Naive B cell (primary cell): ENCODE measurements around the gene CCDC136. TPM values are rescaled to one million over a fixed set of nuclear protein-coding genes. Genes with fewer than 3 reads are reported as not detected.

ENCODE experiments used
- ATAC-seq, 2 donors: fragments of 150-1000 bp; cut with Tn5 transposase; 2 replicates each; pipeline ENCODE4 v1.10.0; 2021; ENCODE audit warnings: low read depth in 2 of 2, mild to moderate bottlenecking in 2 of 2, moderate library complexity in 2 of 2
- DNase-seq: peaks from one replicate; pipeline ENCODE4 v3.0.0; 2022
- H3K27ac Mint-ChIP-seq, 6 donors: one replicate each; pipeline ENCODE4 v1.8.0; 2020 to 2022; ENCODE audit warnings: mild to moderate bottlenecking in 6 of 6, mixed read lengths in 6 of 6, moderate library complexity in 5 of 6, inconsistent platforms in 2 of 6
- H3K27me3 Mint-ChIP-seq, 3 donors: one replicate each; pipeline ENCODE4 v1.8.0; 2021 to 2022; ENCODE audit warnings: mixed read lengths in 3 of 3, mild to moderate bottlenecking in 1 of 3
- H3K36me3 Mint-ChIP-seq, 2 donors: one replicate each; pipeline ENCODE4 v1.8.0; 2020 to 2022; ENCODE audit warnings: mixed read lengths in 2 of 2, inconsistent platforms in 1 of 2, mild to moderate bottlenecking in 1 of 2
- H3K4me1 Mint-ChIP-seq, 3 donors: one replicate each; pipeline ENCODE4 v1.8.0; 2020 to 2022; ENCODE audit warnings: mixed read lengths in 3 of 3, inconsistent platforms in 1 of 3, mild to moderate bottlenecking in 1 of 3, moderate library complexity in 1 of 3
- H3K4me3 Mint-ChIP-seq, 8 donors: one replicate each; pipeline ENCODE4 v1.8.0; 2020 to 2022; ENCODE audit warnings: mild to moderate bottlenecking in 8 of 8, mixed read lengths in 8 of 8, moderate library complexity in 8 of 8, inconsistent platforms in 2 of 8
- H3K9me3 Mint-ChIP-seq, 7 donors: one replicate each; pipeline ENCODE4 v1.8.0; 2020 to 2022; ENCODE audit warnings: mixed read lengths in 7 of 7, mild to moderate bottlenecking in 5 of 7, inconsistent platforms in 2 of 7, moderate library complexity in 1 of 7
- polyA plus RNA-seq, 6 donors: library from polyadenylated mRNA; unstranded; fragments of 300-500 nt; fragmentation: Illumina TruSeq; gene quantifications; one replicate each; pipeline ENCODE4 v1.2.3, GENCODE V29; 2021; ENCODE audit warnings: low read depth in 6 of 6

The CCDC136 gene
- polyA plus RNA-seq, 6 donors from 2014 or later = 0.08 to 0.38 (median 0.34) TPM; not detected in 3

DNA sequence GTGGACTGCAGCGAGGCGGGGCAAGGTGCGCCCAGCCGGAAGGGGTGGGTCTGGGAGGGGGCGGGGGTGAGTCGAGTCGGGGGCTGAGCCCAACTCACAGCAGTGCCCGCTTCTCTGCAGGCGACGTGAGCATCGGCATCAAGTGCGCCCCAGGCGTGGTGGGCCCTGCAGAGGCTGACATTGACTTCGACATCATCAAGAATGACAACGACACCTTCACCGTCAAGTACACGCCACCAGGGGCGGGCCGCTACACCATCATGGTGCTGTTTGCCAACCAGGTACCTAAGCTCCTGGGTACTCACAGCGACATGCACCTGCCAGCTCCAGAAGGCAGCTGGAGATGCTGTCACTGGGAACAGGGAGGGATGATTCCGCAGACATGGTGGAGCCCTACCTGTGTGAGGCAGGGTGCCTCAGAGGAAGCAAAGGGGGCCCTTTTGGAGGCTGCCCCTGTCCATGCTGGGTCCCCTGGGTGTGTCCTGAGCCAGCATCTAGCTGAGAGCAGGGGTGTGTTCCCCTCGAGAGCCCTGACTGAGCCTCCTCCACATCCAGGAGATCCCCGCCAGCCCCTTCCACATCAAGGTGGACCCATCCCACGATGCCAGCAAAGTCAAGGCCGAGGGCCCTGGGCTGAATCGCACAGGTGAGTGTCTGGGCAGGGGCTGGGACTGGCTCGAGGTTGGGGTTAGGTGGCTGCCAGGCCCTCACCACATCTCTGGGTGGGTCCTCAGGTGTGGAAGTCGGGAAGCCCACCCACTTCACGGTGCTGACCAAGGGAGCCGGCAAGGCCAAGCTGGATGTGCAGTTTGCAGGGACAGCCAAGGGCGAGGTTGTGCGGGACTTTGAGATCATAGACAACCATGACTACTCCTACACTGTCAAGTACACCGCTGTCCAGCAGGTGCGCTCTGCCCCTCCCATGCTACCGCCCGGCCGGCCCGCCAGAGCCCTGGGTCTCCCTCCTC lies 51.2 kb downstream of the CCDC136 start:
- no peak for ATAC-seq
- H3K27ac Mint-ChIP-seq = no peak overlapping the region
- H3K4me1 Mint-ChIP-seq = peaks cover 0 to 6% (median 0%) of the 10 kb centered on the region in 3 donors

DNA sequence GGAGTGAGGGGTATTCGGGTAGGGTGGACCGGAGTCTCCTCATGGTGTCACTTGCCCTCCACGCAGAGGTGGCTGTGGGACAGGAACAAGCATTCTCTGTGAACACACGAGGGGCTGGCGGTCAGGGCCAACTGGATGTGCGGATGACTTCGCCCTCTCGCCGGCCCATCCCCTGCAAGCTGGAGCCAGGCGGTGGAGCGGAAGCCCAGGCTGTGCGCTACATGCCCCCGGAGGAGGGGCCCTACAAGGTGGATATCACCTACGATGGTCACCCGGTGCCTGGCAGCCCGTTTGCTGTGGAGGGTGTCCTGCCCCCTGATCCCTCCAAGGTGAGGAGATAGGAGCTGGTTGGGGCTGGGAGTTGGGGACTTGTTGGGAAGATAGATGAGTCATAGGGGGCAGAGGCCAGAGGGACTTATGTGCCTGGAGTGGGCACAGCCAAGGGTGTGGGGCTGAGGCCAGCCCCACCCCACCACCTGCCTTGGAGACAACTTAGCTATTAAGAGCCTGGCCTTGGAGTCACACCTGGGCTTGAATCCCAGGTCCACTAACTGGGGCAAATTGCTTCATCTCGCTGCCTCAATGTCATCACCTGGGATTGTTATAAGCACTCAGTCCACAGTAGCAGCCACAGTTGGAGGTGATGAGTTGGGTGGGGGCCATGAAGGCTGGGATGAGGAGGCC lies 52.3 kb downstream of the CCDC136 start:
- H3K27ac Mint-ChIP-seq = no peak overlapping the region
- no peaks in the 10 kb centered on the region for H3K36me3 Mint-ChIP-seq

More for the DNA sequence above, 51.2 kb downstream of the CCDC136 start:
- Mint-ChIP-seq H3K4me3 (no peak overlapping the region), H3K36me3 (no peaks in the 10 kb centered on the region), H3K27me3 (no peaks in the 10 kb centered on the region), H3K9me3 (no peaks in the 10 kb centered on the region)
- DNase-seq = no peak

DNA sequence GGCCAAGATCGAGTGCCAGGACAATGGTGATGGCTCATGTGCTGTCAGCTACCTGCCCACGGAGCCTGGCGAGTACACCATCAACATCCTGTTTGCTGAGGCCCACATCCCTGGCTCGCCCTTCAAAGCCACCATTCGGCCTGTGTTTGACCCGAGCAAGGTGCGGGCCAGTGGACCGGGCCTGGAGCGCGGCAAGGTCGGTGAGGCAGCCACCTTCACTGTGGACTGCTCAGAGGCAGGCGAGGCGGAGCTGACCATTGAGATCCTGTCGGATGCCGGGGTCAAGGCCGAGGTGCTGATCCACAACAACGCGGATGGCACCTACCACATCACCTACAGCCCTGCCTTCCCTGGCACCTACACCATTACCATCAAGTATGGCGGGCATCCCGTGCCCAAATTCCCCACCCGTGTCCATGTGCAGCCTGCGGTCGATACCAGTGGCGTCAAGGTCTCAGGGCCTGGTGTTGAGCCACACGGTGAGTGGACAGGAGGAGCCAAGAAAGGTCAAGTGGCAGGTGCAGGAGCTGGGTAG lies 53.1 kb downstream of the CCDC136 start:
- ATAC-seq = no peak
- no peak for DNase-seq
- Mint-ChIP-seq H3K27me3 (peaks cover 0 to under 1% (median 0%) of the 10 kb centered on the region in 3 donors), H3K4me3 (no peak overlapping the region), H3K27ac (no peak overlapping the region), H3K36me3 (no peaks in the 10 kb centered on the region), H3K4me1 (peaks cover 0 to 6% (median 0%) of the 10 kb centered on the region in 3 donors), H3K9me3 (no peaks in the 10 kb centered on the region)

More for the DNA sequence above, 52.3 kb downstream of the CCDC136 start:
- H3K4me1 Mint-ChIP-seq = peaks cover 0 to 6% (median 0%) of the 10 kb centered on the region in 3 donors
- H3K9me3 Mint-ChIP-seq = no peaks in the 10 kb centered on the region
- H3K27me3 Mint-ChIP-seq = no peaks in the 10 kb centered on the region
- ATAC-seq (no peak), DNase-seq (no peak)
- no peak overlapping the region for H3K4me3 Mint-ChIP-seq

DNA sequence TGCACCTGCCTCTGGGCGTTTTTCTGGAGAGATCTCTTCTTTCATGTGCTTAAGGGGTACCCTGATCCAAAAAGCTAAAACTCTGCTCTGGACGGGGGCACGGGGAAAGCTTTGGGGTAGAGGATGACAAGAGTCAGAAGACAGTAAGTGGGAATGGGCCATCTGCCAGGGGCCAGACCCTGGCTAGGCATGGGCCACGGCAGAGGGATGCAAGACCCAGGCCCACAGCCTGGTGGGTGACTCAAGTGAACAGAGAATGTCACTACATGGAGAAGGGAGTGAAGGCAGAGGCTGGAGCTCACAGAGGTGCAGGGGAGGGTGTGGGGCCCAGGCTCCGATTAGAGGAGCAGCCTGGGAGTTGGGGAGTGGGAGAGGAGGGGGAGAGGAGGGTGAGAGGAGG lies 53.7 kb downstream of the CCDC136 start:
- DNase-seq (no peak), ATAC-seq (no peak)
- Mint-ChIP-seq H3K27ac (no peak overlapping the region), H3K27me3 (peaks cover 0 to 5% (median 0%) of the 10 kb centered on the region in 3 donors), H3K4me1 (peaks cover 0 to 6% (median 0%) of the 10 kb centered on the region in 3 donors), H3K9me3 (no peaks in the 10 kb centered on the region), H3K4me3 (no peak overlapping the region), H3K36me3 (no peaks in the 10 kb centered on the region)

DNA sequence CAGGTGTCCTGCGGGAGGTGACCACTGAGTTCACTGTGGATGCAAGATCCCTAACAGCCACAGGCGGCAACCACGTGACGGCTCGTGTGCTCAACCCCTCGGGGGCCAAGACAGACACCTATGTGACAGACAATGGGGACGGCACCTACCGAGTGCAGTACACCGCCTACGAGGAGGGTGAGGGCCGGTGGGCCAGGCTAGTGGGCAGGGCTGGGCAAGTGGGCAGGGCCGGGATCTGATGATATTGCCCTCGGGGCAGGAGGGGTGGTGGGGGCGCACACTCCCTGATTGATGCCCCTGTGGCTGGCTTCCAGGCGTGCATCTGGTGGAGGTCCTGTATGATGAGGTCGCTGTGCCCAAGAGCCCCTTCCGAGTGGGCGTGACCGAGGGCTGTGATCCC lies 54.2 kb downstream of the CCDC136 start:
- H3K36me3 Mint-ChIP-seq = no peaks in the 10 kb centered on the region
- no peak for DNase-seq
- H3K4me1 Mint-ChIP-seq = peaks cover 0 to 6% (median 0%) of the 10 kb centered on the region in 3 donors
- no peaks in the 10 kb centered on the region for H3K9me3 Mint-ChIP-seq
- no peak overlapping the region for H3K27ac Mint-ChIP-seq
- peaks cover 0 to 5% (median 0%) of the 10 kb centered on the region in 3 donors for H3K27me3 Mint-ChIP-seq
- no peak for ATAC-seq
- no peak overlapping the region for H3K4me3 Mint-ChIP-seq

DNA sequence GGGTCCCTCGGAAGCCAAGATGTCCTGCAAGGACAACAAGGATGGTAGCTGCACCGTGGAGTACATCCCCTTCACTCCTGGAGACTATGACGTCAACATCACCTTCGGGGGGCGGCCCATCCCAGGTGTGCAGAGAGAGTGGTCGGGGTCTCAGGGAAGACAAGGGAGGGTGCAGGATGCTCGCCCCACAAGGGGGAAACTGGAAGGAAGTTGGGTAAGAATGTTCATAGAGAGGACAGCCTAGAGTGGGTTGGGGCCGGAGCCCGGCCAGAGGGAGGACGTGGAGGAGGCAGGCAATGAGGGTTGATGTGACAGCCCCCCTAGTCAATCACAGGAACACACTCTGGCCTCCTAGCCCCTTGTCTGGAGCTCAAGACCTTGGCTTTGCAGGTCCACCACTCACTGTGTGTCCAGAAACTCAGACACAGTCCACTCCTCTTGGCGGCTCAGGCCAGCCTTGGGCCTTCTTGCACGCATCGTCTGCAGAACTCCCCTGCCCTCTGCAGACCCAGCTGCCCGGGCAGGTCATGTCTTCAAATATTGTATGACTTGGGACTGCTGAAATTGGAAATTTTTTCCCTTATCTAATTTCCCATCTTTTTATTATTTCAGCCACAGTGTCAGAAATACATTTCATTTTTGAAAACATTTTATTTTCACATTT lies 55.1 kb downstream of the CCDC136 start:
- H3K36me3 Mint-ChIP-seq = no peaks in the 10 kb centered on the region
- H3K4me1 Mint-ChIP-seq = peaks cover 0 to 4% (median 0%) of the 10 kb centered on the region in 3 donors
- DNase-seq (no peak), ATAC-seq (no peak)
- peak overlapping the region in 1 of 6 donors; percentile 10 for H3K27ac Mint-ChIP-seq
- no peaks in the 10 kb centered on the region for H3K9me3 Mint-ChIP-seq
- H3K4me3 Mint-ChIP-seq = no peak overlapping the region
- H3K27me3 Mint-ChIP-seq = peaks cover 0 to 5% (median 0%) of the 10 kb centered on the region in 3 donors

DNA sequence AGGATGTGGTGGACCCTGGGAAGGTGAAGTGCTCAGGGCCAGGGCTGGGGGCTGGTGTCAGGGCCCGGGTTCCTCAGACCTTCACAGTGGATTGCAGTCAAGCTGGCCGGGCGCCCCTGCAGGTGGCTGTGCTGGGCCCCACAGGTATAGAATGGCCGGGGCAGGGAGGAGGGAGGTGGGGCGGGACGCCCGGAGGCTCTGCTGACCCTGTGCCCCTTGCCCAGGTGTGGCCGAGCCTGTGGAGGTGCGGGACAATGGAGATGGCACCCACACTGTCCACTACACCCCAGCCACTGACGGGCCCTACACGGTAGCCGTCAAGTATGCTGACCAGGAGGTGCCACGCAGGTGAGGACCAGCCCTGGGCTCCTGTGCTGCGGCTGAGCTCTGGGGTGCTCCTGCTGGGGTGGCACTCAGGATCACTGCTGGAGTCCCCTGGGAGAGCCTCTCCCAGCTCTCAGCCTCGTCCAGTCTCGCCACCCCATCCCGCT lies 56.0 kb downstream of the CCDC136 start:
- Mint-ChIP-seq H3K9me3 (no peaks in the 10 kb centered on the region), H3K27ac (peak overlapping the region in 1 of 6 donors; percentile 47), H3K4me3 (no peak overlapping the region), H3K27me3 (peaks cover 0 to 5% (median 0%) of the 10 kb centered on the region in 3 donors), H3K4me1 (no peaks in the 10 kb centered on the region), H3K36me3 (no peaks in the 10 kb centered on the region)
- ATAC-seq (no peak), DNase-seq (no peak)

DNA sequence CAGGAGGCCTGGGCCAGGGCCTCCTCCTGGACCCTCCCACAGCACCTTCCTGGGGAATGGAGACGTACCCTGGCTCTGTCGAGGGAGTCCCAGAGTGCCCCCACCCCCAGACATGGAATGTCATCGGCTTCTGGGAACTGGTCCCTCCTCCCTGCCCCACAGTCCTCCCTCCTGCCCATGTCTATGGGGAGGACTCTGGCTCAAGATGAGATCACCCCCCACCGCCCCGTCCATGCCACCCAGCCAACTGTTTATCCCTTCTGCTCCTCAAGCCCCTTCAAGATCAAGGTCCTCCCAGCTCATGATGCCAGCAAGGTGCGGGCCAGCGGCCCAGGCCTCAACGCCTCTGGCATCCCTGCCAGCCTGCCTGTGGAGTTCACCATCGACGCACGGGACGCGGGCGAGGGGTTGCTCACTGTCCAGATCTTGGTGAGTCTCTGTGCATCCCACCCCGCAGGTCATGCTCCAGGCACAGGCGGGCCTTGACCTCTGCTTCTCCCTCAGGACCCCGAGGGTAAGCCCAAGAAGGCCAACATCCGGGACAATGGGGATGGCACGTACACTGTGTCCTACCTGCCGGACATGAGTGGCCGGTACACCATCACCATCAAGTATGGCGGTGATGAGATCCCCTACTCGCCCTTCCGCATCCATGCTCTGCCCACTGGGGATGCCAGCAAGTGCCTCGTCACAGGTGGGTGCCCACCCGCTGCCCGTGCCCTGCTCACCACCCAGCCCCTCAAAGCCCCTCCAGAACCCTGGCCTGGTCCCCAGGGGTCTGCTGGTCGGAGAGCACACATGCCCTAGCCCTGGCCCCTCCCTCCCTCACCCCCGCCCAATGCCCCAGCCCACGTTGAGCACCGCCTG lies 56.8 kb downstream of the CCDC136 start:
- ATAC-seq (no peak), DNase-seq (no peak)
- Mint-ChIP-seq H3K27me3 (peaks cover 0 to 5% (median under 1%) of the 10 kb centered on the region in 3 donors), H3K4me1 (no peaks in the 10 kb centered on the region), H3K27ac (no peak overlapping the region), H3K9me3 (no peaks in the 10 kb centered on the region), H3K36me3 (no peaks in the 10 kb centered on the region), H3K4me3 (no peak overlapping the region)

DNA sequence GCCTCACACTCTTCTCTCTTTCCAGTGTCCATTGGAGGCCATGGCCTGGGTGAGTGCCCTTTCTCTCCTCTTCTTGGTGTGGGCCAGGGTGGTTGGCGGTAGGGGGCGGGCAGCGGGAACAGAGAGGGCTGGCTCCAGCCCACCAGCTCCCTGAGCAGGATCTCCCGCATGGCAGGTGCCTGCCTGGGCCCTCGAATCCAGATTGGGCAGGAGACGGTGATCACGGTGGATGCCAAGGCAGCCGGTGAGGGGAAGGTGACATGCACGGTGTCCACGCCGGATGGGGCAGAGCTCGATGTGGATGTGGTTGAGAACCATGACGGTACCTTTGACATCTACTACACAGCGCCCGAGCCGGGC lies 57.4 kb downstream of the CCDC136 start:
- Mint-ChIP-seq H3K27ac (no peak overlapping the region), H3K4me3 (no peak overlapping the region), H3K27me3 (peaks cover 0 to 9% (median 7%) of the 10 kb centered on the region in 3 donors), H3K9me3 (no peaks in the 10 kb centered on the region), H3K4me1 (no peaks in the 10 kb centered on the region), H3K36me3 (no peaks in the 10 kb centered on the region)
- no peak for ATAC-seq
- DNase-seq = no peak

DNA sequence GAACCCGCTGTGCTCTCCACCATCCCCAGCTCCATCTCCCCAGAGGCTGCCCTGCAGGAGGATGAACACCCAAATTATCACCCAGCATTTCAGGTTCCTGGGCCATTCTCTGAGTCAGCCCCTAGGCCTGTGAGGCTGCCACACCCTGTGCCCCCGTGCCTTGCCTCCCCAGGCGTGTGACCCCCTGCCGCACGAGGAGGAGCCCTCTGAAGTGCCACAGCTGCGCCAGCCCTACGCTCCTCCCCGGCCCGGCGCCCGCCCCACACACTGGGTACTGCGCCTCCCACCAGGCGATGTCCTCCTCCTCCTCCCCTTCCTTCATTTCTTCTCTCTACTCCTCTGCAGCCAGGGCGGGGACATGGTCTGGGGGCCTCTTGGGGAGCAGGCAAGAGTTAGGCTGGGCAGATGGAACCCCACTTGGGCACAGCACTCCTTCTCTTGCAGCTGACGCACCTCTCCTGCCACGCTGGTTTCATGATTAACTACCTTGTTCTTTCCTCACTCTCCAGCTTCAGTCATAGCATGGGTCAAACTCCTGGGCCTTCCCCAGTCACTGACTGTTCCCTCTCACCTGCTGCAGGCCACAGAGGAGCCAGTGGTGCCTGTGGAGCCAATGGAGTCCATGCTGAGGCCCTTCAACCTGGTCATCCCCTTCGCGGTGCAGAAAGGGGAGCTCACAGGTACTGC lies 58.2 kb downstream of the CCDC136 start:
- Mint-ChIP-seq H3K27ac (peak overlapping the region in 1 of 6 donors; percentile 26), H3K4me3 (no peak overlapping the region), H3K36me3 (no peaks in the 10 kb centered on the region), H3K9me3 (no peaks in the 10 kb centered on the region), H3K27me3 (peaks cover 0 to 11% (median 8%) of the 10 kb centered on the region in 3 donors), H3K4me1 (no peaks in the 10 kb centered on the region)
- ATAC-seq (no peak), DNase-seq (no peak)

DNA sequence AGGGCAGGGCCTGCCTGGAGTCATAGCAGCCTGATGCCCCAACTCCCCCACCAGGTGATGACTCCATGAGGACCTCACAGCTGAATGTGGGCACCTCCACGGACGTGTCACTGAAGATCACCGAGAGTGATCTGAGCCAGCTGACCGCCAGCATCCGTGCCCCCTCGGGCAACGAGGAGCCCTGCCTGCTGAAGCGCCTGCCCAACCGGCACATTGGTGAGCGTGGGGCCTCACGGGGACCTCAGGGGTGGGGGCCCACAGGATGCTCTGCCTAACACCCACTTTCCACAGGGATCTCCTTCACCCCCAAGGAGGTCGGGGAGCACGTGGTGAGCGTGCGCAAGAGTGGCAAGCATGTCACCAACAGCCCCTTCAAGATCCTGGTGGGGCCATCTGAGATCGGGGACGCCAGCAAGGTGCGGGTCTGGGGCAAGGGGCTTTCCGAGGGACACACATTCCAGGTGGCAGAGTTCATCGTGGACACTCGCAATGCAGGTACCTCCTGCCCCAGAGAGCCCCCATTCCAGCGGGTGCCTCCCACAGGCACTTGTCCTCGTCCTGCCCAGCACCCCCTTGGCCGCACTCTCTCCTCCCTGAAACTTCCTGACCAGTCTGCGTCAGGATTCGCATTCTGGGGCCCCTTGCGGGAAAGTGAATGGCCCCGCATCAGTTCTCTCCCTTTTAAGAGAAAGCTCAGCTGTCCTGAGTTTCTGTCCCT lies 60.9 kb downstream of the CCDC136 start:
- H3K4me3 Mint-ChIP-seq = no peak overlapping the region
- no peak for ATAC-seq
- no peak overlapping the region for H3K27ac Mint-ChIP-seq
- H3K9me3 Mint-ChIP-seq = no peaks in the 10 kb centered on the region
- no peaks in the 10 kb centered on the region for H3K4me1 Mint-ChIP-seq
- peaks cover 0 to 16% (median 8%) of the 10 kb centered on the region in 3 donors for H3K27me3 Mint-ChIP-seq
- DNase-seq = no peak
- no peaks in the 10 kb centered on the region for H3K36me3 Mint-ChIP-seq
